Heart left ventricle (tissue), 16 donors: ENCODE measurements around the gene MT1HL1. TPM values are rescaled to one million over a fixed set of nuclear protein-coding genes. Genes with fewer than 3 reads are reported as not detected.

ENCODE experiments used
- ATAC-seq, 4 donors: fragments of 200-7000 bp; cut with Tn5 transposase; one replicate each; pipeline ENCODE4 v1.9.1; 2020 to 2022; ENCODE audit warnings: moderate library complexity in 4 of 4, mild to moderate bottlenecking in 3 of 4, moderate number of reproducible peaks in 1 of 4
- DNase-seq, 5 donors: peaks; one replicate each; pipeline ENCODE4 v3.0.0-alpha.2; 2020
- H3K27ac ChIP-seq, 12 donors: fragments of 200-600 bp; sonication (generic) in 4 of 12; one replicate each; pipeline versions ENCODE4 v1.5.0 to v1.8.0; 2016 to 2022; ENCODE audit warnings: mild to moderate bottlenecking in 2 of 12
- H3K27me3 ChIP-seq, 9 donors: fragments of 200-600 bp; sonication (generic) in 2 of 9; one replicate each; pipeline versions ENCODE4 v1.5.1 to v1.8.0; 2016 to 2022; ENCODE audit warnings: mild to moderate bottlenecking in 3 of 9
- H3K36me3 ChIP-seq, 9 donors: fragments of 200-600 bp; sonication (generic) in 2 of 9; one replicate each; pipeline versions ENCODE4 v1.5.0 to v1.8.0; 2018 to 2022; ENCODE audit warnings: mild to moderate bottlenecking in 2 of 9
- H3K4me1 ChIP-seq, 12 donors: fragments of 200-600 bp; sonication (generic) in 4 of 12; one replicate each; pipeline versions ENCODE4 v1.5.0 to v1.8.0; 2016 to 2022; ENCODE audit warnings: mild to moderate bottlenecking in 3 of 12
- H3K4me3 ChIP-seq, 12 donors: fragments of 200-600 bp; sonication (generic) in 4 of 12; one replicate each; pipeline versions ENCODE4 v1.5.0 to v1.8.0; 2017 to 2022; ENCODE audit warnings: mild to moderate bottlenecking in 9 of 12, moderate library complexity in 4 of 12
- H3K9me3 ChIP-seq, 12 donors: fragments of 200-600 bp; sonication (generic) in 4 of 12; one replicate each; pipeline versions ENCODE4 v1.5.0 to v1.8.0; 2016 to 2022; ENCODE audit warnings: mild to moderate bottlenecking in 1 of 12
- CTCF ChIP-seq, 12 donors: fragments of 200-600 bp; sonication (generic) in 4 of 12; IDR thresholded peaks; one replicate each; pipeline versions ENCODE4 v1.5.0 to v1.8.0; 2018 to 2022; ENCODE audit warnings: antibody characterized with exemption in 12 of 12, mild to moderate bottlenecking in 5 of 12
- POLR2A ChIP-seq, 2 donors: fragments of 450-650 bp; IDR thresholded peaks; one replicate each; pipeline ENCODE4 v1.6.1; 2017; ENCODE audit warnings: antibody characterized with exemption in 2 of 2, mild to moderate bottlenecking in 2 of 2, moderate library complexity in 2 of 2
- WGBS, 4 donors: extraction: QIAGEN DNeasy Blood & Tissue Kit in 2 of 4; methylation state at CpG; one replicate each; pipeline versions ENCODE4 v1.1.5 to v1.1.7; 2013 to 2018; 5-methylcytosine and 5-hydroxymethylcytosine counted together
- intact Hi-C, 10 donors: fragments of 100-400 bp; cut with DNase I; formaldehyde crosslinking; loops; one replicate each; pipeline versions ENCODE4 v1.11.1 to v1.14.2; 2022
- polyA plus RNA-seq, 2 donors: library from polyadenylated mRNA; stranded (reverse); fragments of 200-250 nt; gene quantifications; one replicate each; pipeline ENCODE4 v1.2.3, GENCODE V29; 2013
- total RNA-seq, 9 donors: library from RNA; depleted of rRNA in 2 of 9; stranded (reverse); fragments of >200 nt in 2 of 9; fragmentation: NEBNext Ultra II Directional in 3 of 9; extraction: Animal tissue kit (Norgen Biotek cat#: 25700) in 3 of 9; gene quantifications; one replicate each; pipeline versions ENCODE4 v1.1.0 to v1.2.4, GENCODE V29; 2016 to 2023
- donor health status: ischemic (EF 13 %, LVEDD 7.1; RV severe dilation, severe dysfunction).
- donor health status: healthy with polysubstance abuse.
- donor health status: DM: no; HTN: yes; CAD: no.
- donor health status: DM: no; HTN: no; CAD: no.
- donor health status: ischemic (EF 25% LVEDD 6.9; RV normal size, moderate dysfunction).
- donor health status: ischemic (EF 25% LVEDD 5.7; RV mildly dilated, moderate dysfunction).
- donor health status: healthy.
- donor health status: DM: yes; HTN: yes; CAD: no.
- donor health status: ischemic (EF 35%, LVEDD 5.7; RV mildly dilated, moderate dysfunction).
- donor health status: nonischemic (EF 11% LVEDD 7.7; RV severe dilation, severe dysfunction).
- donor health status: DM: yes; HTN: yes; CAD: no.
- donor health status: PGD.
- donor health status: ischemic (EF 29% LVEDD 5.4; RV normal size, mild dysfunction).
- donor health status: nonischemic (EF 23%, LVEDD 6.1; RV moderate dilation, normal function).

MT1HL1 gene
- total and polyA plus RNA-seq, 11 donors: not detected

- Histone ChIP-seq H3K27me3 (peaks cover 0 to 54% (median 11%) of the 10 kb centered on the region in 9 donors), H3K4me3 (peak overlapping the region in 11 of 12 donors; percentile 10 to 85 (median 72)), H3K9me3 (no peaks in the 10 kb centered on the region), H3K36me3 (peaks cover 0 to 3% (median 0%) of the 10 kb centered on the region in 9 donors), H3K4me1 (peaks cover 0 to 22% (median 0%) of the 10 kb centered on the region in 12 donors), H3K27ac (peak overlapping the region; percentile 71 to 99 (median 94))
- intact Hi-C loops: loop anchor here in 5 of 10 donors (2.0 to 10.0 kb wide), 5 partner anchors 51 to 339 kb away; no protein-coding TSS in a partner anchor
- no peak for TF ChIP-seq CTCF (IDR thresholded peaks at IDR 0.05)
- TF ChIP-seq POLR2A (IDR thresholded peaks at IDR 0.05): no peak
- DNase-seq: no peak
- ATAC-seq: no peak
- 15 to 28% (median 19%) methylated on average over 3 of the region's 3 CpGs for WGBS, 4 donors
These were observed 41.2 kb upstream of the MT1HL1 start for GRCh38 chr1:237045278-237046016.

DNA sequence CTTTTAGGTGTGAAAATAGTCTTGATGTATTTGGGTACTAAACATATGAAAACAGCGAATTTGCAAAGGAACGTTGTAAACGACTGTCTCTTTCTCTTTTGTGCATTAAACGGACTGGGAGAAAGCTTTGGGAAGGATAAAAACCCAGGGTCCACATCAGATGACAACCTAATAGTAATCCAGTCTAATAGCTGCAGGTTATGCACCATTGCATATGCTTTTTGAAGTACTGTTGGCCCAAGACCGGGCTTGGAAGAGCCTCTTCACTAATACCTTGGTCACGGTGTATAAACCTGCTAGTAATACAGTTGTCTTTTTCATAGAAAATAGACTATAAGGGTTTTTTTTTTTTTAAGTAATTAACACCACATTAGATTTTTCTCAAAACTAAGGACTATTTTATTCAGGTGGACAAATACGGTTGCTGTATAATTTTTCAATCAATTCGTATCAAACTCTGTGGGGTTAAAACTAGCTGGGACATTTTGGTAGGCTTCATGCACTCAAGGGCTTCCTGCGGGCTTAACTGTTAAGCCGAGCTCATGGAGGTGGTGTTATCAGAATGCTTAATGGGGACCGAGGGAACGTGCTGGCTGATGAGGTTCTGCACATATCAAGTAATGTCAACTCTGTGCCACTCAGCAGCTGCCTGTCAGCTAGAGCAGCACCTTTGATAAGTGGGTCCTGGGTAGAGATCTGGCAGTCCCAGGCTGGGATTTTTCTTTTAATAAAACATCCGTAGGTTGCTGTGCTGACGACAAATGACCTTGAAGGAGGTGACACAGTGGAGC lies 39.8 kb upstream of the MT1HL1 start:
- ATAC-seq: peak; percentile 78 to 83 (median 80)
- WGBS, 4 donors: 8 to 18% (median 16%) methylated on average over 14 of the region's 14 CpGs

GRCh38 chr1:237042892-237043576 lies 38.8 kb upstream of the MT1HL1 start:
- TF ChIP-seq CTCF (IDR thresholded peaks at IDR 0.05) (no peak), POLR2A (IDR thresholded peaks at IDR 0.05) (peak; percentile 3 to 34)
- intact Hi-C loops: loop anchor here in 5 of 10 donors (1.0 to 10.0 kb wide), 9 partner anchors 45 to 342 kb away; no protein-coding TSS in a partner anchor
- DNase-seq (peak in 4 of 5 donors; percentile 41 to 75 (median 74)), ATAC-seq (peak; percentile 39 to 71 (median 56))
- WGBS, 4 donors: 0 to 2% (median 1%) methylated on average over 15 to 55 of the region's 55 CpGs
- Histone ChIP-seq H3K9me3 (no peaks in the 10 kb centered on the region), H3K4me1 (peaks cover 0 to 8% (median 0%) of the 10 kb centered on the region in 12 donors), H3K4me3 (peak overlapping the region; percentile 54 to 85 (median 72)), H3K27ac (peak overlapping the region; percentile 82 to 99 (median 96)), H3K36me3 (no peaks in the 10 kb centered on the region), H3K27me3 (peaks cover 0 to 54% (median 11%) of the 10 kb centered on the region in 9 donors)

More for the DNA sequence above, 39.8 kb upstream of the MT1HL1 start:
- peak in 4 of 5 donors; percentile 71 to 88 (median 79) for DNase-seq
- Histone ChIP-seq H3K27me3 (peaks cover 0 to 54% (median 11%) of the 10 kb centered on the region in 9 donors), H3K36me3 (no peaks in the 10 kb centered on the region), H3K9me3 (no peaks in the 10 kb centered on the region), H3K4me1 (peaks cover 0 to 13% (median 0%) of the 10 kb centered on the region in 12 donors), H3K27ac (peak overlapping the region; percentile 82 to 99 (median 96)), H3K4me3 (peak overlapping the region; percentile 54 to 85 (median 72))
- intact Hi-C loops: loop anchor here in 6 of 10 donors (1.0 to 10.0 kb wide), 10 partner anchors 46 to 341 kb away; no protein-coding TSS in a partner anchor
- TF ChIP-seq CTCF (IDR thresholded peaks at IDR 0.05) (no peak), POLR2A (IDR thresholded peaks at IDR 0.05) (peak in 1 of 2 donors; percentile 28)
